Heart left ventricle (tissue), 13 donors: ENCODE results near the gene VWA2.

Experiments
- CTCF ChIP-seq, 12 donors: fragments of 200-600 bp; sonication (generic) in 4 of 12; IDR thresholded peaks; one replicate each; pipeline versions ENCODE4 v1.5.0 to v1.8.0; 2018 to 2022; ENCODE audit warnings: antibody characterized with exemption in 12 of 12, mild to moderate bottlenecking in 5 of 12
- POLR2A ChIP-seq, 2 donors: fragments of 450-650 bp; IDR thresholded peaks; one replicate each; pipeline ENCODE4 v1.6.1; 2017; ENCODE audit warnings: antibody characterized with exemption in 2 of 2, mild to moderate bottlenecking in 2 of 2, moderate library complexity in 2 of 2
- donor health status: ischemic (EF 13 %, LVEDD 7.1; RV severe dilation, severe dysfunction).
- donor health status: DM: no; HTN: yes; CAD: no.
- donor health status: DM: no; HTN: no; CAD: no.
- donor health status: ischemic (EF 25% LVEDD 6.9; RV normal size, moderate dysfunction).
- donor health status: ischemic (EF 25% LVEDD 5.7; RV mildly dilated, moderate dysfunction).
- donor health status: ischemic (EF 35%, LVEDD 5.7; RV mildly dilated, moderate dysfunction).
- donor health status: nonischemic (EF 11% LVEDD 7.7; RV severe dilation, severe dysfunction).
- donor health status: DM: yes; HTN: yes; CAD: no.
- donor health status: PGD.
- donor health status: ischemic (EF 29% LVEDD 5.4; RV normal size, mild dysfunction).
- donor health status: nonischemic (EF 23%, LVEDD 6.1; RV moderate dilation, normal function).

GRCh38 chr10:114189700-114190099 lies 49.4 kb upstream of the VWA2 start:
- TF ChIP-seq CTCF (IDR thresholded peaks at IDR 0.05) (no peak), POLR2A (IDR thresholded peaks at IDR 0.05) (no peak)
